Nephron progenitor cell (in vitro differentiated cells): ENCODE data around the gene AFF2.
A peak's percentile ranks its signal among the peaks of the same experiment; 100 is the strongest.

Experiments
- DNase-seq: peaks from one replicate; pipeline ENCODE4 v3.0.0; 2021
- H3K27ac Mint-ChIP-seq: 2 replicates; pipeline ENCODE4 v1.8.0; 2021; ENCODE audit warnings: mild to moderate bottlenecking, moderate library complexity, mixed read lengths
- H3K27me3 Mint-ChIP-seq: 2 replicates; pipeline ENCODE4 v1.8.0; 2021; ENCODE audit warnings: mild to moderate bottlenecking, low read depth, mixed read lengths; ENCODE audit not compliant: poor library complexity
- H3K36me3 Mint-ChIP-seq: 2 replicates; pipeline ENCODE4 v1.8.0; 2021; ENCODE audit warnings: low read depth, mixed read lengths
- H3K4me1 Mint-ChIP-seq: 2 replicates; pipeline ENCODE4 v1.8.0; 2021; ENCODE audit warnings: mixed read lengths
- H3K4me3 Mint-ChIP-seq: 2 replicates; pipeline ENCODE4 v1.8.0; 2021; ENCODE audit warnings: mild to moderate bottlenecking, moderate library complexity, mixed read lengths
- H3K9me3 Mint-ChIP-seq: 2 replicates; pipeline ENCODE4 v1.8.0; 2021; ENCODE audit warnings: mild to moderate bottlenecking, moderate library complexity, mixed read lengths
- TF ChIP-seq, protein P1 (sequence below): fragments of 200-600 bp; sonication (generic); IDR thresholded peaks from 2 replicates; pipeline ENCODE4 v1.5.0; 2021; ENCODE audit warnings: antibody characterized with exemption

The AFF2 gene

DNA sequence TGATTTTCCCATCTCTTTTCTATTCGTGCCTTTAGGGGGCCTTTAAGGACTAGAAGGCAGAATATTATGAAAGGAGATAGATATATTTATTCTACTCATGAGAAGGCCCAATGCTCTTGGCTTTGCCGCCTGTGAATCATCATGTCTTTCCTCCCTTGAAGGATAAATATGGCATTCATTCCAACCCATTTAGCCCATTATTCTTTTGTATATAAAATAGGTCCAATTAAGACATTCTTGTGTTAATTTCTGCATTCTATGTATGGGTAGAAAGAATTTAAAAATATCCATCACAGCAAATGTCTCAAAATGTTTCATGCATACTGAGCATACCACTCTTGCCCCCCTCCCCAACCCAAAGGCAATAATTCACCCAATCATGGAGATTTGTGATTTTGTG is 115.1 kb downstream of the AFF2 start:
- Mint-ChIP-seq H3K4me1 (peaks cover 5% of the 10 kb centered on the region), H3K27me3 (peaks cover 6% of the 10 kb centered on the region), H3K27ac (no peak overlapping the region), H3K36me3 (no peaks in the 10 kb centered on the region), H3K4me3 (no peak overlapping the region), H3K9me3 (peaks cover 35% of the 10 kb centered on the region)
- TF ChIP-seq, protein P1, sequence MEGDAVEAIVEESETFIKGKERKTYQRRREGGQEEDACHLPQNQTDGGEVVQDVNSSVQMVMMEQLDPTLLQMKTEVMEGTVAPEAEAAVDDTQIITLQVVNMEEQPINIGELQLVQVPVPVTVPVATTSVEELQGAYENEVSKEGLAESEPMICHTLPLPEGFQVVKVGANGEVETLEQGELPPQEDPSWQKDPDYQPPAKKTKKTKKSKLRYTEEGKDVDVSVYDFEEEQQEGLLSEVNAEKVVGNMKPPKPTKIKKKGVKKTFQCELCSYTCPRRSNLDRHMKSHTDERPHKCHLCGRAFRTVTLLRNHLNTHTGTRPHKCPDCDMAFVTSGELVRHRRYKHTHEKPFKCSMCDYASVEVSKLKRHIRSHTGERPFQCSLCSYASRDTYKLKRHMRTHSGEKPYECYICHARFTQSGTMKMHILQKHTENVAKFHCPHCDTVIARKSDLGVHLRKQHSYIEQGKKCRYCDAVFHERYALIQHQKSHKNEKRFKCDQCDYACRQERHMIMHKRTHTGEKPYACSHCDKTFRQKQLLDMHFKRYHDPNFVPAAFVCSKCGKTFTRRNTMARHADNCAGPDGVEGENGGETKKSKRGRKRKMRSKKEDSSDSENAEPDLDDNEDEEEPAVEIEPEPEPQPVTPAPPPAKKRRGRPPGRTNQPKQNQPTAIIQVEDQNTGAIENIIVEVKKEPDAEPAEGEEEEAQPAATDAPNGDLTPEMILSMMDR: no peak
- DNase-seq: no peak

DNA sequence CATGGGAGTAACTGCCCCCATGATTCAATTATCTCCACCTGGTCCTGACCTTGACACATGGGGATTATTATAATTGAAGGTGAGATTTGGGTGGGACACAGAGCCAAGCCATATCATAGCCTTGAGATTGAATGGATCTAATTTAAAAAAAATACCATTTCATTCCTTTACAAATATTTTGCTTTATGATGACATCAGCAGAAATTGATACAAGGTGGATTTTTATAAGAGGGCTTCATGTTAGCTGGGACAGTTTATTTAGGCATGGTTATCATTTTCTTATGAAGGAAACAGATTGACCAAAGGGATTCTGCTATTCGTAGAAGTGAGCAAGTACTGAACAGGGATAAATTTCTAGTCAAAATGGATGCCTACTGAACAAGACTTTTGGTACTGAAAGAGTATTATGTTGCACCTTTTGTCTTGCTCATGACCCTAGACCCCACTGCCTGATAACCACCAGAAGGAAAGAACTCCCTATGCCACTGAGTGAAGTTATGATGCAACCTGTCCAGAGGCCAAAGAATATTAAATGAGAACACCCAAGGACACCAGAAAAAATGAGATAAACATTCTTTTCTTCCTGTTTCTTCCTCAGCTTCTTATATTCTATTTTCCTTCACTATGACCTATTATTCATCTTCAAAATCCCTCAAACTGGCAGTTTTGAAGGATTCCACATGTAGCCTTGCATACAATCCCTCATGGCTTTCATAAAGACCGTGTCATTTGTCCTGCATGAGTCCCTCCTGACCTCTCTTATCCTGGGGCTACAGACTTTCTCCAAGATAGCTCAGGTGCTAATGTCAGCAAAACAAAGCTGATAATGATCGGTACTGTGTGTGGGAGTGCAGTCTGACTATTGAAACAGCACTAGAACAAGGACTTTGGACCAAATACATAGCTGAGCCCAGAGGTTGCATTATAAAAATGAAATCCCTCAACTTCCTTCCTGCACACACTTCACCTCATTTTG is 118.3 kb downstream of the AFF2 start:
- DNase-seq: no peak
- H3K4me3 Mint-ChIP-seq: no peak overlapping the region
- H3K9me3 Mint-ChIP-seq: peaks cover 31% of the 10 kb centered on the region
- no peak overlapping the region for H3K27ac Mint-ChIP-seq
- H3K36me3 Mint-ChIP-seq: no peaks in the 10 kb centered on the region
- peaks cover under 1% of the 10 kb centered on the region for H3K4me1 Mint-ChIP-seq
- TF ChIP-seq, protein P1: no peak
- peaks cover 4% of the 10 kb centered on the region for H3K27me3 Mint-ChIP-seq

DNA sequence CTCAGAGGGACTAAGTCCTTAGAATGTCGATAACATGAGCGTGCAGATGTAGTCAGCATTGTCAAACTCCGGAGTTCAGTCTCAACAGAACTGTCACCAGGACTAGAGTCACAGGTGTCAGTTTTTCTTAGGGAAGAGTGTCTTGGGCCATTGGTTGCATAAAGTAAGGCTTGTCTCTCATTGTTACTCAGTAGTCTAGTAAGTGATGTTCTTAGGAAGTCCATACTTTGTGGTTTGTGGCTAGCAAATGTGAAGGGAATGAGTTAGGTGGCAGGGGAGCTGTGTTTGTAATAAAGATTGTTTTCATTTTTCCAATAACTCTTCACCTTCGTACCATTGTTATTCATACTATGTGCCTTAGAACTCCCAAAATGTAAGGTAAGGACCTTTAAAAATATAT is 119.6 kb downstream of the AFF2 start:
- H3K27me3 Mint-ChIP-seq: no peaks in the 10 kb centered on the region
- TF ChIP-seq, protein P1: no peak
- no peak overlapping the region for H3K27ac Mint-ChIP-seq
- H3K4me3 Mint-ChIP-seq: no peak overlapping the region
- H3K9me3 Mint-ChIP-seq: peaks cover 30% of the 10 kb centered on the region
- H3K4me1 Mint-ChIP-seq: peaks cover 4% of the 10 kb centered on the region
- no peak for DNase-seq
- no peaks in the 10 kb centered on the region for H3K36me3 Mint-ChIP-seq

DNA sequence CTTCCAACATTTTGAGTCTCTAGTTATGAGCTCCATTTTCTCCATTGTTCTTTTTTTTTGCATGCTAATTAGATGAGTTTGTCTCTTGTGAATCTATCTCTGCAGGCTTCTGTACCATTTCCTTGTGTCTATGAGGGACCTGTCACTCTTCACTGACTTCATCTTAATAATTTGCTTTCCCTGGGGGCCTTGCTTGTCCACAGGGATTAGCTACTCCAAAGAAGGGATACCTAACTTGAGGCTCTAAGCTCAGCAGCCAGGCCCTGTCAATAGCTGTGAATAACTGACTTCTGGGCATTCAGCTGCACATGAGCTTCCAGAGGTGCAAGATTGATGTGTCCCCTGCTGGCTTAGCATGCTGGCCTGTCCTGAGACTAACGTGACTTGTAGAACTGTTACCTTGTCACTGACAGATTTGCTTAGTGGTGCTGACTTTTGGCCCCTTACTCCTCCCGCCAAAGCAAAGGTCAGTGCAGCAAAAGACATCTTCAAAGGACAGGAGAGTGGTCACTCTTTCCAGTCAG is 124.6 kb downstream of the AFF2 start:
- Mint-ChIP-seq H3K4me3 (no peak overlapping the region), H3K27me3 (no peaks in the 10 kb centered on the region), H3K36me3 (no peaks in the 10 kb centered on the region), H3K4me1 (peaks cover 10% of the 10 kb centered on the region), H3K27ac (no peak overlapping the region), H3K9me3 (peaks cover 25% of the 10 kb centered on the region)
- peak; percentile 1 for DNase-seq
- TF ChIP-seq, protein P1: no peak

DNA sequence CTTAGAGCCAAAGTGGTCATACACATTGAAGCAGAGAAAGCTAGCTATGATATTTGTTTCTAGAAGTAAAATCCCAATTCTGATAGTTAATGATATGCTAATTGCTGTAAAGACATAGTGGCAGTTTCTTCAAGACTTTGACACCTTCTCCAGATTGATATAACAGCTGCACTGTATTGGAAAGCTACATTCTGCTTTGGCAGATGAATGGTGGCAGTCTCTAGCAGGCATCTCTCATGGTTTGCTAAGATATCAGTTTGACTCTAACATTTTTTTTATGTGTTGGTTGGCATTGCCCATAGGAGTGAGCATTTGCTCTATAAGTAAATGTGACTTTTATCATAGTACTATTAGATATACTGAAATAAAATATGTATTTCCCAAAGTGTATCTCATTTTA is 128.2 kb downstream of the AFF2 start:
- peaks cover 3% of the 10 kb centered on the region for H3K27me3 Mint-ChIP-seq
- peaks cover 10% of the 10 kb centered on the region for H3K4me1 Mint-ChIP-seq
- DNase-seq: no peak
- no peak overlapping the region for H3K27ac Mint-ChIP-seq
- peaks cover 31% of the 10 kb centered on the region for H3K9me3 Mint-ChIP-seq
- no peaks in the 10 kb centered on the region for H3K36me3 Mint-ChIP-seq
- TF ChIP-seq, protein P1: no peak
- no peak overlapping the region for H3K4me3 Mint-ChIP-seq
